Suprapubic skin (tissue), 4 donors: Measurements from ENCODE around the gene CLSTN1.

Experiments used
- POLR2A ChIP-seq, 2 donors: fragments of 450-650 bp; IDR thresholded peaks; one replicate each; pipeline ENCODE4 v1.6.1; 2017; ENCODE audit warnings: antibody characterized with exemption in 2 of 2, mild to moderate bottlenecking in 2 of 2, moderate library complexity in 2 of 2
- POLR2AphosphoS5 ChIP-seq, 3 donors: sonication (generic); formaldehyde crosslinking; IDR thresholded peaks; one replicate each; pipeline ENCODE4 v1.6.1; 2017; ENCODE audit warnings: antibody characterized with exemption in 3 of 3
- TF ChIP-seq, protein P1 (sequence below), 2 donors: fragments of 200-600 bp in 1 of 2; fragments of 450-650 bp in 1 of 2; sonication (generic) in 1 of 2; IDR thresholded peaks; one replicate each; pipeline ENCODE4 v1.5.1; 2016 to 2019; ENCODE audit warnings: antibody characterized with exemption in 2 of 2, mild to moderate bottlenecking in 1 of 2, moderate library complexity in 1 of 2

DNA sequence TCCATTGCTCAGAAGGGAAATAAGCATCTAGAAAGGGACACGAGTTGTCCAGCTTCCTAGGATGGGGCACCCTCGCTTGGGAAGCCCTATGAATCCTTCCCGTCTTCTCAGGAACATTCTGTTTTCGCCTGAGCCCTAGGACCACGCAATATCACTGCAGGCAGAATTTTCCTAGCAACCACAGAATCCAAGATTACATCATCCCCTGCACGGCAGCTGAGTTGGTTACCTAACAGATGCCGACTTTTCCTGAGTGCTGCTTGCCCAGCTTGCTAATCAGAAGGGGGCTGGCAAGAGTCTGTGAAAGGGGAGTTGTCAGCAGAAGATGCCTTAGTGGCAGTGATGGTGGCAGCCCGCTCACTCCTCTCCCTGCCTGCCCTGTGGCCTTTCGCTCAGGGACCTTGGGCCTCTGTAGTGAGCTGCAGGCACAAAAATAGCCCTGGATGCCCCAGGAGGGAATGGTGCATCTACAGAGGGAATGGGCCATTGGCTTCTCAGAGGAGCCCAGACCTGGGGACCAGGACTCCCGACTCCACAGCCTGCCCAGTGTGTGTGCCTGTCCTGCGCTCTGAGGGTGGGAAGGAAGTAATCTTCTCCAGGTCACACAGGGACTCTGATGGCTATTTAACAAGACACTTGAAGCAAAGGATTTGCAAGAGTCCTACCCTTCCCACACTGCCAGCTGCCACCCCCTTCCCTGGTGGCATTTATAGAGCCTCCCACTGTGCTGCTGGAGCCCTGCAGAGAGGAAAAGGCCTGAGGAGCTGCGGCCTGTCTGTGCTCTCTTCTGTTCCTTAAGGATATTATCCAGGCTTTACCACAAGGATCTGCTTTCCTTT lies 28.9 kb upstream of the CLSTN1 start:
- TF ChIP-seq, protein P1, sequence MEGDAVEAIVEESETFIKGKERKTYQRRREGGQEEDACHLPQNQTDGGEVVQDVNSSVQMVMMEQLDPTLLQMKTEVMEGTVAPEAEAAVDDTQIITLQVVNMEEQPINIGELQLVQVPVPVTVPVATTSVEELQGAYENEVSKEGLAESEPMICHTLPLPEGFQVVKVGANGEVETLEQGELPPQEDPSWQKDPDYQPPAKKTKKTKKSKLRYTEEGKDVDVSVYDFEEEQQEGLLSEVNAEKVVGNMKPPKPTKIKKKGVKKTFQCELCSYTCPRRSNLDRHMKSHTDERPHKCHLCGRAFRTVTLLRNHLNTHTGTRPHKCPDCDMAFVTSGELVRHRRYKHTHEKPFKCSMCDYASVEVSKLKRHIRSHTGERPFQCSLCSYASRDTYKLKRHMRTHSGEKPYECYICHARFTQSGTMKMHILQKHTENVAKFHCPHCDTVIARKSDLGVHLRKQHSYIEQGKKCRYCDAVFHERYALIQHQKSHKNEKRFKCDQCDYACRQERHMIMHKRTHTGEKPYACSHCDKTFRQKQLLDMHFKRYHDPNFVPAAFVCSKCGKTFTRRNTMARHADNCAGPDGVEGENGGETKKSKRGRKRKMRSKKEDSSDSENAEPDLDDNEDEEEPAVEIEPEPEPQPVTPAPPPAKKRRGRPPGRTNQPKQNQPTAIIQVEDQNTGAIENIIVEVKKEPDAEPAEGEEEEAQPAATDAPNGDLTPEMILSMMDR (IDR thresholded peaks at IDR 0.05) = no peak
- no peak for TF ChIP-seq POLR2A (IDR thresholded peaks at IDR 0.05)
- no peak for TF ChIP-seq POLR2AphosphoS5 (IDR thresholded peaks at IDR 0.05)
